Mesendoderm (in vitro differentiated cells): ENCODE data around the gene AK5.
"Not testable (repeated sequence)": the region's sequence is repeated elsewhere in the genome, so short reads cannot be mapped to it uniquely, and the experiment has no call there.

Experiments used
- DNase-seq: peaks from one replicate; pipeline ENCODE4 v3.0.0; 2013
- H2AK5ac ChIP-seq: 2 replicates; pipeline ENCODE4 v1.6.1; 2013; ENCODE audit warnings: low read length, inconsistent platforms
- H2BK120ac ChIP-seq: 2 replicates; pipeline ENCODE4 v1.6.1; 2013; ENCODE audit warnings: low read depth, mild to moderate bottlenecking, low read length, moderate library complexity, mixed read lengths
- H2BK15ac ChIP-seq: replicated peaks from 2 replicates; pipeline ENCODE4 v1.6.1; 2013; ENCODE audit warnings: low read depth, mild to moderate bottlenecking, moderate library complexity
- H2BK5ac ChIP-seq: 2 replicates; pipeline ENCODE4 v1.6.1; 2013; ENCODE audit warnings: low read length, inconsistent platforms
- H3K18ac ChIP-seq: 2 replicates; pipeline ENCODE4 v1.6.1; 2013; ENCODE audit warnings: mild to moderate bottlenecking, low read length, mixed read lengths
- H3K23ac ChIP-seq: one replicate; pipeline ENCODE4 v1.6.1; 2013; ENCODE audit warnings: low read length
- H3K27ac ChIP-seq: 2 replicates; pipeline ENCODE4 v1.5.1; 2013; ENCODE audit warnings: low read depth, mild to moderate bottlenecking, inconsistent platforms, low read length, moderate library complexity
- H3K27me3 ChIP-seq: 2 replicates; pipeline ENCODE4 v1.6.1; 2013; ENCODE audit warnings: low read length, control low read depth, mild to moderate bottlenecking, inconsistent platforms; ENCODE audit not compliant: insufficient read depth, poor library complexity
- H3K36me3 ChIP-seq: 2 replicates; pipeline ENCODE4 v1.6.1; 2013; ENCODE audit warnings: low read length, inconsistent platforms; ENCODE audit not compliant: control insufficient read depth, insufficient read depth
- H3K4ac ChIP-seq: one replicate; pipeline ENCODE4 v1.6.1; 2013; ENCODE audit warnings: low read depth, mild to moderate bottlenecking, low read length, moderate library complexity
- H3K4me1 ChIP-seq: 2 replicates; pipeline ENCODE4 v1.6.1; 2013; ENCODE audit warnings: low read depth, low read length, inconsistent platforms; ENCODE audit not compliant: control insufficient read depth
- H3K4me2 ChIP-seq: 2 replicates; pipeline ENCODE4 v1.6.1; 2013; ENCODE audit warnings: low read length
- H3K4me3 ChIP-seq: 2 replicates; pipeline ENCODE4 v1.5.1; 2013; ENCODE audit warnings: mild to moderate bottlenecking, low read length
- H3K56ac ChIP-seq: one replicate; pipeline ENCODE4 v1.6.1; 2013; ENCODE audit warnings: low read length
- H3K79me1 ChIP-seq: 2 replicates; pipeline ENCODE4 v1.6.1; 2013; ENCODE audit warnings: low read length, inconsistent platforms
- H3K79me2 ChIP-seq: 2 replicates; pipeline ENCODE4 v1.6.1; 2013; ENCODE audit warnings: mild to moderate bottlenecking, low read length; ENCODE audit not compliant: control insufficient read depth, insufficient read depth
- H3K9ac ChIP-seq: 2 replicates; pipeline ENCODE4 v1.6.1; 2013; ENCODE audit warnings: low read length, inconsistent platforms
- H4K5ac ChIP-seq: one replicate; pipeline ENCODE4 v1.6.1; 2013; ENCODE audit warnings: low read length
- H4K8ac ChIP-seq: one replicate; pipeline ENCODE4 v1.6.1; 2013; ENCODE audit warnings: low read depth, mild to moderate bottlenecking, control low read depth, low read length, moderate library complexity
- WGBS: extraction: QIAGEN DNeasy Blood & Tissue Kit; methylation state at CpG from one replicate; pipeline ENCODE4 v1.1.7; 2013; ENCODE audit warnings: low lambda C conversion rate, missing lambda C conversion rate; ENCODE audit not compliant: insufficient coverage; ENCODE audit errors: extremely low coverage; 5-methylcytosine and 5-hydroxymethylcytosine counted together

Gene AK5

GRCh38 chr1:77531596-77532280, 249.9 kb downstream of the AK5 start:
- H3K79me2 ChIP-seq, H2BK120ac ChIP-seq, H3K4me3 ChIP-seq, H3K9ac ChIP-seq, H3K4ac ChIP-seq, H3K36me3 ChIP-seq, H3K4me2 ChIP-seq, H3K56ac ChIP-seq, H4K8ac ChIP-seq, H4K5ac ChIP-seq, H3K27ac ChIP-seq, H3K79me1 ChIP-seq, DNase-seq, H2AK5ac ChIP-seq, H2BK5ac ChIP-seq, H3K18ac ChIP-seq, H3K23ac ChIP-seq, H3K4me1 ChIP-seq, H2BK15ac ChIP-seq, H3K27me3 ChIP-seq: not testable (repeated sequence)
- no CpG with 5 or more reads among the region's 49 CpGs for WGBS

- no peak for DNase-seq
- no peak overlapping the region for H4K8ac ChIP-seq
- no peak overlapping the region for H3K56ac ChIP-seq
- no peaks in the 10 kb centered on the region for H3K79me1 ChIP-seq
- H2BK5ac ChIP-seq: no peak overlapping the region
- no peak overlapping the region for H3K4ac ChIP-seq
- H3K23ac ChIP-seq: no peak overlapping the region
- H3K36me3 ChIP-seq: no peaks in the 10 kb centered on the region
- no peak overlapping the region for H3K18ac ChIP-seq
- no peak overlapping the region for H2BK120ac ChIP-seq
- no peak overlapping the region for H2AK5ac ChIP-seq
- H3K79me2 ChIP-seq: no peaks in the 10 kb centered on the region
- H3K4me3 ChIP-seq: no peak overlapping the region
- no peak overlapping the region for H3K27ac ChIP-seq
- no peak overlapping the region for H3K4me2 ChIP-seq
- no CpG with 5 or more reads among the region's 4 CpGs for WGBS
- H2BK15ac ChIP-seq: no peak overlapping the region
- no peak overlapping the region for H3K9ac ChIP-seq
- H3K4me1 ChIP-seq: no peaks in the 10 kb centered on the region
- H3K27me3 ChIP-seq: no peaks in the 10 kb centered on the region
- no peak overlapping the region for H4K5ac ChIP-seq
These were observed 250.8 kb downstream of the AK5 start for GRCh38 chr1:77532641-77533040.

DNA sequence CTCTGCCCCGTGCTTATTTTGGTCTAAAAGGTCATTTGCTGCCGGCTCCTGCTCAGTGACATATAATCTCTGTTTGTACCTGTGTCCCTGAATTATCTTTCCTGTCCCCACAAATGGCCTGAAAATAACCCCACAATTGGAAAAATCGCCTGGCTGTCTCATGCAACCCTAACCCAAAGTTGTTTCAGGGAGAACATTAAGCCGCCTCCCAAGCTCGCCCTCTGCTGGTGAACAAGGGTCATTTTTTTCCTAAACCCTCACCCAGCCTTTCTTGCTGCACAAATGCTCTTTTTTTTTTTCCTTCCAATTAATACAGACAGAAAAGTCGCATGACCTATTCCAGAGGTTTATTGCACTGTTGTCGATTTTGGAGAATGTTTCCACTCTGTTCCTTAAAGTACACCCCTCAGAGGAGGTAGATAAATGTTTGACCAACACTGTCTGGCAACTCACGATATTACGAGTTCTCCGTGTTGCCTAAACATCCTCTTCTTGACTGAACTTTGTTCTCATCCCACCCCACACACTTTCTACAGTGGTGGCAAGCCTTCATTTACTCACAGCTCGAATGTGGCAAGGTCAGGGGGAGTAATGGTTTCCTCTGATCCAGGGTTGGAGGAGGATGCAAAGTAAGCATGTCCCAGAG, 252.0 kb downstream of the AK5 start:
- H3K9ac ChIP-seq: no peak overlapping the region
- no peak overlapping the region for H3K23ac ChIP-seq
- no peak overlapping the region for H3K4me2 ChIP-seq
- H3K27ac ChIP-seq: no peak overlapping the region
- H3K4me3 ChIP-seq: no peak overlapping the region
- H2AK5ac ChIP-seq: no peak overlapping the region
- H4K5ac ChIP-seq: no peak overlapping the region
- no peak overlapping the region for H3K4ac ChIP-seq
- H3K79me1 ChIP-seq: no peaks in the 10 kb centered on the region
- no peaks in the 10 kb centered on the region for H3K36me3 ChIP-seq
- H3K4me1 ChIP-seq: no peaks in the 10 kb centered on the region
- H3K56ac ChIP-seq: no peak overlapping the region
- peak; percentile 69 for DNase-seq
- H3K27me3 ChIP-seq: no peaks in the 10 kb centered on the region
- H2BK120ac ChIP-seq: no peak overlapping the region
- H2BK5ac ChIP-seq: no peak overlapping the region
- no peak overlapping the region for H3K18ac ChIP-seq
- no peak overlapping the region for H2BK15ac ChIP-seq
- H3K79me2 ChIP-seq: no peaks in the 10 kb centered on the region
- WGBS: no CpG with 5 or more reads among the region's 11 CpGs
- H4K8ac ChIP-seq: no peak overlapping the region

GRCh38 chr1:77534456-77534855, 252.6 kb downstream of the AK5 start:
- H4K5ac ChIP-seq: no peak overlapping the region
- H3K4me2 ChIP-seq: no peak overlapping the region
- H3K23ac ChIP-seq: no peak overlapping the region
- H3K79me1 ChIP-seq: no peaks in the 10 kb centered on the region
- H3K36me3 ChIP-seq: no peaks in the 10 kb centered on the region
- H3K27ac ChIP-seq: no peak overlapping the region
- H4K8ac ChIP-seq: no peak overlapping the region
- H3K79me2 ChIP-seq: no peaks in the 10 kb centered on the region
- H3K4me1 ChIP-seq: no peaks in the 10 kb centered on the region
- H3K4me3 ChIP-seq: no peak overlapping the region
- H2BK120ac ChIP-seq: no peak overlapping the region
- no peak overlapping the region for H3K9ac ChIP-seq
- no peaks in the 10 kb centered on the region for H3K27me3 ChIP-seq
- H3K4ac ChIP-seq: no peak overlapping the region
- H3K56ac ChIP-seq: no peak overlapping the region
- no peak for DNase-seq
- no peak overlapping the region for H2BK5ac ChIP-seq
- H3K18ac ChIP-seq: no peak overlapping the region
- no peak overlapping the region for H2AK5ac ChIP-seq
- no peak overlapping the region for H2BK15ac ChIP-seq
- WGBS: no CpG with 5 or more reads among the region's 5 CpGs

DNA sequence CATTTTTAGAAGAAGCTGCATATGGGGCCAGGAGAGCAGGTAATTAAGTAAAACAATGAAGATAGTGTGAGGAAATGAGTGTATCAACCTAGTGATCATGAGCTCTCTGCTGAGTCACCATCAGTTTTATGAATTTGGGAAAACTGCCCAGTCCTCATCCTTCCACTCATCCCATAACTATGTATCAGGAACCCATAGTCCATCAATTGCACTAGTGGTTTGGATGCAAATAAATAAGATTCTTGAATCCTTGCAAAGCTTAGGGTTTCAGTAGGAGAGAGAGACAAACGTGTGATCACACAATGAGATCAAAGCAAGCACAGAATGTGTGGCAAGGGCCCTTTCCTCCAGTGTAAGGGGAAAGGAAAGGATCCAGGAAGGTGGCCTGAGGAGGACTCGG, 255.0 kb downstream of the AK5 start:
- WGBS: no CpG with 5 or more reads among the region's 2 CpGs
- no peak overlapping the region for H3K56ac ChIP-seq
- no peak overlapping the region for H2BK120ac ChIP-seq
- no peak overlapping the region for H3K4me2 ChIP-seq
- H3K18ac ChIP-seq: no peak overlapping the region
- no peaks in the 10 kb centered on the region for H3K79me1 ChIP-seq
- no peak overlapping the region for H3K27ac ChIP-seq
- no peak overlapping the region for H3K23ac ChIP-seq
- no peak for DNase-seq
- no peak overlapping the region for H2AK5ac ChIP-seq
- no peak overlapping the region for H3K4me3 ChIP-seq
- H3K9ac ChIP-seq: no peak overlapping the region
- no peak overlapping the region for H2BK15ac ChIP-seq
- H2BK5ac ChIP-seq: no peak overlapping the region
- H3K4ac ChIP-seq: no peak overlapping the region
- no peaks in the 10 kb centered on the region for H3K27me3 ChIP-seq
- no peaks in the 10 kb centered on the region for H3K79me2 ChIP-seq
- H3K4me1 ChIP-seq: no peaks in the 10 kb centered on the region
- no peak overlapping the region for H4K5ac ChIP-seq
- no peaks in the 10 kb centered on the region for H3K36me3 ChIP-seq
- no peak overlapping the region for H4K8ac ChIP-seq
